Measurements from ENCODE around the gene ZDHHC9. TPM values are rescaled to one million over a fixed set of nuclear protein-coding genes. Genes with fewer than 3 reads are reported as not detected.

The ZDHHC9 gene
- total and polyA plus RNA-seq, 4 donors: 17.4 to 74.6 (median 40.6) TPM

GRCh38 chrX:129781680-129782495 lies 61.8 kb downstream of the ZDHHC9 start:
- Histone ChIP-seq H3K9ac (ENCODE audit: insufficient read depth in 1 of 2, low read length in 2 of 2) (no peak overlapping the region), H3K4me1 (ENCODE audit: control insufficient read depth in 5 of 5, insufficient read depth in 5 of 5, low read length in 5 of 5) (peaks cover 0 to 4% (median 0%) of the 10 kb centered on the region in 5 donors), H3K27ac (ENCODE audit: low read depth in 1 of 2, low read length in 1 of 2) (no peak overlapping the region), H3K9me3 (ENCODE audit: control insufficient read depth in 4 of 4, insufficient read depth in 3 of 4, low read length in 3 of 4) (peaks cover 0 to 2% (median 0%) of the 10 kb centered on the region in 4 donors), H3K36me3 (ENCODE audit: control insufficient read depth in 4 of 4, insufficient read depth in 4 of 4, low read length in 4 of 4) (no peaks in the 10 kb centered on the region), H3K27me3 (ENCODE audit: control insufficient read depth in 3 of 3, insufficient read depth in 3 of 3, low read length in 2 of 3) (no peaks in the 10 kb centered on the region), H3K4me3 (no peak overlapping the region)
- DNase-seq (no peak), ATAC-seq (ENCODE audit: insufficient read depth, low FRiP score) (no peak)
- TF ChIP-seq CTCF (IDR thresholded peaks at IDR 0.05; ENCODE audit: control extremely low read depth, extremely low read depth): no peak
- 58 to 65% methylated on average over 10 of the region's 10 CpGs for WGBS, 2 donors

- H3K27me3 ChIP-seq (ENCODE audit: control insufficient read depth in 3 of 3, insufficient read depth in 3 of 3, low read length in 2 of 3): no peaks in the 10 kb centered on the region
- H3K36me3 ChIP-seq (ENCODE audit: control insufficient read depth in 4 of 4, insufficient read depth in 4 of 4, low read length in 4 of 4): no peaks in the 10 kb centered on the region
- H3K4me3 ChIP-seq: no peak overlapping the region
- H3K27ac ChIP-seq (ENCODE audit: low read depth in 1 of 2, low read length in 1 of 2): no peak overlapping the region
- no peak overlapping the region for H3K9ac ChIP-seq (ENCODE audit: insufficient read depth in 1 of 2, low read length in 2 of 2)
- no peak for ATAC-seq (ENCODE audit: insufficient read depth, low FRiP score)
- peaks cover 0 to 2% (median 0%) of the 10 kb centered on the region in 4 donors for H3K9me3 ChIP-seq (ENCODE audit: control insufficient read depth in 4 of 4, insufficient read depth in 3 of 4, low read length in 3 of 4)
- H3K4me1 ChIP-seq (ENCODE audit: control insufficient read depth in 5 of 5, insufficient read depth in 5 of 5, low read length in 5 of 5): peaks cover 0 to 4% (median 0%) of the 10 kb centered on the region in 5 donors
- TF ChIP-seq CTCF (IDR thresholded peaks at IDR 0.05; ENCODE audit: control extremely low read depth, extremely low read depth): no peak
- 34 to 52% methylated on average over 6 to 8 of the region's 8 CpGs for WGBS, 2 donors
- DNase-seq: peak in 2 of 3 donors; percentile 30 to 58
Measured at GRCh38 chrX:129781134-129781672, 62.5 kb downstream of the ZDHHC9 start.

- H3K27ac ChIP-seq (ENCODE audit: low read depth in 1 of 2, low read length in 1 of 2): peak overlapping the region in 1 of 2 donors; percentile 37
- no peak for DNase-seq
- H3K9me3 ChIP-seq (ENCODE audit: control insufficient read depth in 4 of 4, insufficient read depth in 3 of 4, low read length in 3 of 4): peaks cover 0 to 2% (median 0%) of the 10 kb centered on the region in 4 donors
- H3K36me3 ChIP-seq (ENCODE audit: control insufficient read depth in 4 of 4, insufficient read depth in 4 of 4, low read length in 4 of 4): no peaks in the 10 kb centered on the region
- 18 to 69% methylated on average over 6 of the region's 6 CpGs for WGBS, 2 donors
- no peak overlapping the region for H3K9ac ChIP-seq (ENCODE audit: insufficient read depth in 1 of 2, low read length in 2 of 2)
- no peak overlapping the region for H3K4me3 ChIP-seq
- H3K4me1 ChIP-seq (ENCODE audit: control insufficient read depth in 5 of 5, insufficient read depth in 5 of 5, low read length in 5 of 5): peaks cover 0 to 4% (median 0%) of the 10 kb centered on the region in 5 donors
- TF ChIP-seq CTCF (IDR thresholded peaks at IDR 0.05; ENCODE audit: control extremely low read depth, extremely low read depth): no peak
- H3K27me3 ChIP-seq (ENCODE audit: control insufficient read depth in 3 of 3, insufficient read depth in 3 of 3, low read length in 2 of 3): no peaks in the 10 kb centered on the region
- no peak for ATAC-seq (ENCODE audit: insufficient read depth, low FRiP score)
Measured at GRCh38 chrX:129780441-129781105, 63.1 kb downstream of the ZDHHC9 start.
